ENCODE data around the gene NACC2.
"Not testable (repeated sequence)": the region's sequence is repeated elsewhere in the genome, so short reads cannot be mapped to it uniquely, and the experiment has no call there.

NACC2 gene

DNA sequence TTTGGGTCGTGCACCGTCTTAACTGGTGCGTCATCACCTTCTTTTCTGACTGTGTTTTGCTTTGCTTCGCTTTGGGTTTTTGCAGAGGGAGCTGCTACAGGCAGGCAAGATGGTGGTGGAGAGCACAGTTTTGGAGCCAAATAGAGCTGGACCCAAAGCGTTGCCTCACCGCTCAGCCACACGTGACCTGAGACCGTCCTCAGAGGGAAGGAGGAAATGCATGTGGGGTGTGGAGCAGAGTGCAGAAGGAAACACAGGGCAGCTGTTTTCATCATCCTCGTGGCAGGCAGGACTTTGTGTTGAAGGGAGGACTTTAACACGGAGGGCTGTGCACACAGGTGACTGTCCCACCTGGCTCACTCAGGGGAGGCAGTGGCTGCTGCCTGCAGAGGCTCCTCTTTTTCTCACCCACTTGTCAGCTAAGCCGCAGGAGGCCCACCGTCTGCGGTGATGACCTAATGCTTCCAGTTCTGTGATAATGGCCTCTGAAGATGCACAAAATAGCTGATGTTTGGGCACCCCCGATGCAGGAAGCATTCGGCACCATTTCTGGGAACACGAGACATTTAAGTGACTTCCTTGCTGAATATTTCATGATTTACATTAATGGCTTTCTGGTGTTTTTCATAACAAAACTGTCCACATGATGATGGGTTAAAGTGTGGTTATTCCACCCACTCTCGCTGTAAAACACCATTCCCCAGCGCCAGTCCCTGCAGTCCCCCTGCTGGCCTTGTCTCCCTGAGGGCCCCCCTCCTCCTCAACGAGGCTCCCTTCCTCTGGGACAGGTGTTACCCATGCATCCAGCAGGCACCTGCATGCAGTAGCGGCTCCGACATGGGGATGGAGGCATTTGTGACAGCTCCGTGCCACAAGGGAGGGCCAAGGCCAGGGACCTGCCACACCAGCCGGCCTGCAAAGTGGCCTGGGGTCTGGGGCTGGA, 121.5 kb downstream of the NACC2 start:
- FAIRE-seq = no peak

DNA sequence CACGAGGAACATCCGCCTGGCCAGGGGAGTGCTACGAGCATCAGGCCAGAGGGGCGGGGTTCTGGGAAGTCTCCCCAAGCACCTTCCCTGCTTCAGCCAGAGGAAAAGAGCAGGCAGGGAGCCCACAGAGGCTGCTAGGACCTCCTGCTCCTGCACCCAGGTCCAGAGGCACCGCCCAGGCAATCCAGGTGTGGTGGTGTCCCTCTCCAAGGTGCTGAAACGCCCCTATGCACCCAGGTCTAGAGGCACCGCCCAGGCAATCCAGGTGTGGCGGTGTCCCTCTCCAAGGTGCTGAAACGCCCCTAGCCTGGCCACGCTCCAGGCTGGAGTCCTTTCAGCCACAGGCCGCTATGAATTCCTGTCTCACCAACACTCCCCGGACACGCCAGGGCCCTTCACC, 123.2 kb downstream of the NACC2 start:
- no peak for FAIRE-seq

DNA sequence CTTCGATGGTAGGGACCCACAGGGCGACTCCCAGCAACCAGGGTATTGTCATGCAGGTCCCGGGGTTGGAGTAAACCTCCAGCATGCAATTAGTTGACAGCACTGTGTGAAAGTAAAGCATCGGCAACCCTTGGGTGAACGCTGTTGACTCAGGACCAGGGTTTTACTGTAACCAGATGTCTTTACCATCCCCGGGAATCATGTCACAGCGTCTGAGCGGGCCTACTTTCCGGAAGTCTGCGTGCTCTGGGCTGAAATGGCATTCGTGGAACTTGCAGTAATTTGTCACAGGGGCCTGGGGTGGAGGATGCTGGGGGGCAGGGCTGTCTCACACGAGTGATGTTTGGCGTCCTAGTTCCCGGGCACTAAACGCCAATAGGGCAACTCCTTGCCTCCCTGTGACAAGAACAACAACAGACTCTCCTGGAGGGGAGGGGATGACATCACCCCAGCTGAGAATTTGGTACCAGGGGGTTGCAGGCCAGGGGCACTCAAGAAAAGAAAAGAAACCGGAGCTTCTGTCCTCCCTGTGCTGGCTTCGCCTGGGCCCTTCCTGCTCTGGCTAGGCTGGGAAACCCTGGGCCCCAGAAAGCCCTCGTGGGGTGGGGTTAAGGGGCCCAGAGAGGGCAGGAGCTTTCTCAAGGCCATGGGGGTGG, 123.8 kb downstream of the NACC2 start:
- no peak for FAIRE-seq

DNA sequence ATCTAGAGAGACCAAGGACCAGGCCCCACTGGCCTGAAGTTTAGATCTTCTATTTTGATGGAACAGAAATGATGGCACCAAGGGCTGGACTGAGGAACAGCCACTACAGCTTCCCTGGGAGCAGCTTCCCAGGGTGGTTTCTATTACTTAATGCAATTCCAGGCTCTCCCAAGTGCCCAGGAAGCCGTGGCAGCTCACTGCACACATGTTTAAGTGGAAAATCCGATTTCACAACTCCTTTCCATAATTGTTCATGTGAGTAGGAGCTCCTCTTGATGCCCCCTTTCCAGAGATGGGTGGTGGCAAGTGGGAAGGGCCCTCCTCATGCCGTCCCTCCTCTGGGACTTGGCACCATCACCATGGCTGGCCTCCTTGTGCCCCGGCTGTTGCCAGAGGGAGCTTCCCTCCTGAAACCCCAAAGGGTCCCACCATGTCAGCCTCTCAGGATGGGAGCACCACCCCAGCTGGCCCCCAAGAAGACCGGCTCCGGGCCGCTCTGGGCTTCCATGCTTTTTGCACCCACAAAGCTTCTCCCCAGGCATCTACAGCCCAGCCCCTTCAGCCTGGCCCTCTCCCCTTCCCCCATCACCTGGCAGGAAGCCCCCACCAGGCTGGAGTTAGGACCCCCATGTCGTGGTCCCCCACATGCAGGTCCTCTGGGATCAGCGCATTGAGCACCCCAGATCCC, 124.8 kb downstream of the NACC2 start:
- no peak for FAIRE-seq

DNA sequence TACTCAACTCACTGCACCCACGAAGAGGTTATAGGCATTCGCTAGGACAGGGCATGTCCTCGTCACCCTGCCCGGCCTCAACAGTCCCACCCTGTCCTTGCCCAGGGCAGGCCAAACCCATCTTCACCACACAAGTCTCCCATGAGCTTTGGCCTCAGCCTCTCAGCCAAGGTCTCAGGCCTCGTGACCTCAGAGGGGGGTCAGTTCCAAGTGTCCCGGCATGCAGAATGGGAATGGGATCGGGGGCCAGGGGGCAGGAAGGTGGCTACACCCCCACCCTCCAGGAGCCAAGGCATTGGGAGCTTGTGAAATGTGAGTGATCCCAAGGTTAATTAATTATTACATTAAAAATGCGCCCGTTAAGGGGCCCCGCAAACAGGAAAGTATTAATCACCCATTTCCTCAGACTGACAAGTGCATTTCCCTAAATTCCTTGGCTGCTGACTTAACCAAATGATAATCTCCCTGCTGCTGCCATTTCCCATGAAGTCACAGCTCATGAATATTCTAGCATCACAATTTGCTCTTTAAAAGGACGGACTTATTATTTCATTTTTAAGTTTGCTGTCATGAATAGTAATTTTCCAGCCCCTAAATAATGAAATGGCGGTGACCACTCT, 125.9 kb downstream of the NACC2 start:
- FAIRE-seq = no peak

DNA sequence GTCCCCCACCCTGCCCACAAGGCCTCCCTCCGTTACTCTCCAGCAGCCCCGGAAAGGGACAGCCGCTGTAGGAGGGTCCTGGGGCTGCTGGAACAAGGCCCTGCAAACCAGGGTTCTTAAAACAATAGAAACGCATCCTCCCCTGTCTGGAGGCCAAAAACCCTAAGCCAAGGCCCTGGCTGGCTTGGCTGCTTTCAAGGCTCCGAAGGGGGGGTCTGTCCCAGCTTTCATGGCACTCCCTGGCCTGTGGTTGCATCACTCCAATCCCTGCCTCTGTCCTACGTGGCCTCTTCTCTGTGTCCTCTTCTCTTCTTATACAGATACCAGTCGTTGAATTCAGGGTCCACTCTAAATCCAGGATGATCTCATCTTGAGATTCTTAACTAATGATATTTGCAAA, 126.5 kb downstream of the NACC2 start:
- no peak for FAIRE-seq

DNA sequence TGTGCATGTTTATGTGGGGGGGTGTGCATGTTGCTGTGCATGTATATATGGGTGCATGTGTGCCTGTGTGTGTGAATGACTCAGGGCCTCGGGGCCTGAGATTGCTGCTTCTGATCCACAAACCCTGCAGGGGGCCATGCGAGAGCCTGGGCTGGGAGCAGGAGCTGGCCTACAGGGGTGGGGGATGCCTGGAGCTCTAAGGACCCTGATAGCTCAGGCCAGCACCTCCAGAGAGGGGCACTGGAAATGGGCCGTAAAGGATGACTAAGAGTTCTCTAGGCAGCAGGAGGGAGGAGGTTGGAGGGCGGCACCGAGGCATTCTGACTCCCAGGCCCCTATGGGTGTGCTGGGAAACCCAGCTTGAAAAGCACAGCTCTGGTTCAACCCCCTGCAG, 127.0 kb downstream of the NACC2 start:
- FAIRE-seq = no peak

DNA sequence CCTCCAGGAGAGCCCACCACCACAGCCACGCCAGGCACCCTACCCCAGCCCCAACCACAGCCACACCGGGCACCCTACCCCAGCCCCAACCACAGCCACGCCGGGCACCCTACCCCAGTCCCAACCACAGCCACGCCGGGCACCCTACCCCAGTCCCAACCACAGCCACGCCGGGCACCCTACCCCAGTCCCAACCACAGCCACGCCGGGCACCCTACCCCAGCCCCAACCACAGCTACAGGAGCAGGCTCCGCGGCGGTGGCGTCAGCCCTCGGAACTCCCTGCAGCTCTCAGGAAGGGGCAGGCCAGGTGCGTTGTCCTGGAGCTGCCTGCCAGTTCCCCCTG, 128.2 kb downstream of the NACC2 start:
- FAIRE-seq = not testable (repeated sequence)

DNA sequence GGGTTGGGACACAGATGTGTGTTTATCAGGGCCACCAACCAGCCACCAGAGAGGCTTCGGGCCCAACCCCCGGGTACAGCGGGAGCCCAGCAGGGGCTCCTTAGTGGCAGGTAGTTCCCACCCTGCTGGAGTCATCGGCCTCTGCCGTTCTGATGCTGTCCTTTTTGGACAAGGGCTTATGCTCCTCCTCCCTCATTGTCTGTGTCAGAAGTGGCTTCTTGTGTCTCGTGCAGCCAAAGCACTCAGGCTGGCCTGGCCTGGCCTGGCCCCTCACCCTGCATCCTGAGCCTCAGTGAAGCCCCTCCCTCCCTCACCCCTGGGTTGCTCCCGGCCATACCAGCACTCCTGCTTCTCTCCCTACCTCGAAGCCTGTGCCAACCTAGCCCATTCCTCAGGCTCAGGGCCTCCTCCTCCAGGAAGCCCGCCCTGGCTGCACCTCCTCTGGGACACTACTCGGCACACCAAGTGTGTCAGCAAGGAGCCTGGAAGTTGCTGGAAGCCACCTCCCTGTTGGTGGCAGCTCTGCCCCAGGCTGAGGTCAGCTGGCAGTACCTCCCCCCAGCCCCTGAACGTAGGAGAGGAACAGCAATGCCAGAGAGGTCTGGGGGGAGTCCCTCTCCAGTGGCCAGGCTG, 129.8 kb downstream of the NACC2 start:
- no peak for FAIRE-seq

DNA sequence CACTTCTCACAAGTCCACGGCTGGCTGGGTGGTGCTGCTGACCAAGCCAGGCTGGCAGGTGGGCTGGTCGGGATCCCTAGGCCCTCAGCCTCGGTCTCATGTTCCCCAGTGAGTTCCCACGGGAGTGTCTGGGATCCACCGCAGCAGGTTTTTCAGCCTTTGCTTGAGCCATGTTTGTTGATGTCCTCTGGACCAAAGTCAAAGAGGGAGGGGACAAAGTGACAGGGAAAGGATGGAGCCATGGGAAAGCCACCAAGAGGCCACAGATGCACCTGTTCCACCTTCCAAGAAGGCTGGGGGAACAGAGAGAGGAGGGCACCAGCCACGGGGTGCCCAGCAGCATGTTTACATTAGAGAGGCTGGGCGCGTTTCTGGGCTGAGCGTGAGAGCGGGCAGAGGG, 131.2 kb downstream of the NACC2 start:
- FAIRE-seq = no peak

DNA sequence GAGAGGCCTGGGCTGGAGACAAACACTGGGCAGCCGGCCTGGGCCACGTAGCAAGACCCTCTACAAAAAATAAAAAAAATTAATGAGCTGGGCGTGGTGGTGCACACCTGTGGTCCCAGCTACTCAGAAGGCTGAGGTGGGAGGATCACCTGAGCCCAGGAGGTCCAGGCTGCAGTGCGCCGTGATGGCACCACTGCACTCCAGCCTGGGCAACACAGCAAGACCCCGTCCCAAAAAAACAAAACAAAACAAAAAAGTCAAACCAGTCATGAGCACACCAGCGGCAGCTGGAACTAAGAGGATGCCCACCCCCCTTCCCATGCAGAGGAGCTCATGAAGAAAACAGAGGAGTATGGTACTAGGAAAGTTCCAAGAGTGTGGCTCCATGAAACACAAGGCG, 131.8 kb downstream of the NACC2 start:
- FAIRE-seq = no peak

DNA sequence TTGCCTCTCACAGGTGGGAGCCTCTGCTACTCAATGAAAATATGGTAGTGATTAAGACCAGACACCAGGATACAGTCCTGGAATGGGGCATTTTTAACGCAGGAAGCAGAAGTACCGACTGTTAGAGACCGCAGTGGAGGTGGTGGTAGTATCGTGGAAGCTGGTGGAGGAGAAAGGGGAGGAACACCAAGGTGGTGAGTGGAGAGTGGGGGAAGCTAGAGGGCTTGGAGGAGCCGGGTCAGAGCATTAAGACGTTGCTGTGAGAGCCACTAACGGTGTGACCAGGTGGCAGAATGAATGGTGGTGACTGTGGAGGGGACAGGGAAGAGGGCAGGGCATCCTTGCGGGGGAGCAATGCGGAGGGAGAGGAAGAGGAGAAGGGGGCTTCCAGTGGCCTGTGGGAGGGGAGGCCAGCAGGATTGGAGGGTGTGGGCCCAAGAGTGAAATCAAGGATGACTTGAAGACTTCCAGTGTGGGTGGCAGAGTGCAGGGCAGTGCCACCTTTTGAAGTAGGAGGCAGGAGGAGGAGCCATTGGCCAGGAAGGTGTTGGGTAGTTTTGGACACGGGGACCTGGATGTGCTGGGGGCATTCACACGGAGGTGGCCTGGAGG, 132.3 kb downstream of the NACC2 start:
- no peak for FAIRE-seq

DNA sequence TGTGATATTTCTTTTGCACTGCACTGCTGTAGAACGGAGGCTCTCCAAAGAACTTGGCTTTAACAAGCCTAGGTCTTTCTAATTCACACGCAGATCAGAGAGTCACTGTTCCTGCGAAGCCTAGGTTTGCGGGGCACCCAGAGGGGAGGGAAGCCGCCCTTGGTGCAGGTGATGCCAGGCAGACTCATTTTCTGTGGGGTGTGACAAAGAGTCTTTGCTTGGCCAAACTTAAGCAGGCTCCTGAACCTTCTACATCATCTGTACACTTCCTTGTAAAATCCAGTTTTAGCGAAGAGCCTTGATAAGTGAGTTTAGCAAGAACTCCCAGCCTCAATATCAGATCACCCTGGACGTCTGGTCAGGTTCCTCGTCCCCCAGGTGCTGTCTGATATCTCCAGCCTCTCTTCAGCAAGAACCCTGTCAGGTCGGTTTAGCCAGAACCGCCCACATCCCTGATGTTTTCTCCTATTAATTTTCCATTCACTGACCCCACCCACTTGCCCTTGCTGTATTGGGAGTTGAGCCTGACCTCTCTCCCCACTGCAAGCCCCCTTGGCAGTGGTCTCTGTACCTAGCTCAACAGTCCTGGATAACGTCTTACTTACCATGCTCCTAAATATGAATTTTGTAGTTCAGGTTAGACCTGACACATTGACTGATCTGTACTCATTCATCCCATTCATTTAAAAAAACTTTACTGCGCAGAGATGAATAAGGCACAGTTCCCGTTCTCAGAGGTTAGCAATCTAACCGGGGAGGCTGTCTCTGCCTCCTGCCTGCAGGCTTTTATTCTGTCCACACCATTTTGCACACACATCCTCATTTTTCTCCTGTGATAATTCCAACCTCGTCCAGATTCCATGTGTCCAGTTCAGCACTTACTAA, 133.0 kb downstream of the NACC2 start:
- FAIRE-seq = no peak

DNA sequence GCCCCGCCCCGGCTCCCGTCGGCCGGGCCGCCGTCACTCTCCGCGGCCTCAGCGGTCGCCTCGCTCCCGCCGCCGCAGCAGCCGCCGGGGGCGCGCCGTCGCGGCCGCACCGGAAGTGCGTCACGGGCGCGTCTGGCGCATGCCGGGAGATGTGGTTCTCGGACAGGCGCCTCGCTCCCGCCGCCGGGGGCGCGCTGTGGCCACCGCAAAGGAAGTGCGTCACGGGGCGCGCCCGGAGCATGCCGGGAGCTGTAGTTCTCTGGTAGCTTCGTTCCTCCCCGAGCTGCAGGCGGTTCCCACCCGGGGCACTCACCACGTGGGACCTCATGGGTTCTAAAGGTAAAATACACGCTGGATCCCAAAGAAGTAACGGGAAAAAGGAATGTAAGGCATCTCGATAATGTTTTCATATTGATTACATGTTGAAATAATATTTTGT, 133.8 kb downstream of the NACC2 start, which contains the start of gene UBAC1:
Gene UBAC1 (minus strand): TSS at position 97 of the 439 bp plus-strand sequence. CDS start 211 bp downstream, outside the sequence.
- FAIRE-seq = no peak

DNA sequence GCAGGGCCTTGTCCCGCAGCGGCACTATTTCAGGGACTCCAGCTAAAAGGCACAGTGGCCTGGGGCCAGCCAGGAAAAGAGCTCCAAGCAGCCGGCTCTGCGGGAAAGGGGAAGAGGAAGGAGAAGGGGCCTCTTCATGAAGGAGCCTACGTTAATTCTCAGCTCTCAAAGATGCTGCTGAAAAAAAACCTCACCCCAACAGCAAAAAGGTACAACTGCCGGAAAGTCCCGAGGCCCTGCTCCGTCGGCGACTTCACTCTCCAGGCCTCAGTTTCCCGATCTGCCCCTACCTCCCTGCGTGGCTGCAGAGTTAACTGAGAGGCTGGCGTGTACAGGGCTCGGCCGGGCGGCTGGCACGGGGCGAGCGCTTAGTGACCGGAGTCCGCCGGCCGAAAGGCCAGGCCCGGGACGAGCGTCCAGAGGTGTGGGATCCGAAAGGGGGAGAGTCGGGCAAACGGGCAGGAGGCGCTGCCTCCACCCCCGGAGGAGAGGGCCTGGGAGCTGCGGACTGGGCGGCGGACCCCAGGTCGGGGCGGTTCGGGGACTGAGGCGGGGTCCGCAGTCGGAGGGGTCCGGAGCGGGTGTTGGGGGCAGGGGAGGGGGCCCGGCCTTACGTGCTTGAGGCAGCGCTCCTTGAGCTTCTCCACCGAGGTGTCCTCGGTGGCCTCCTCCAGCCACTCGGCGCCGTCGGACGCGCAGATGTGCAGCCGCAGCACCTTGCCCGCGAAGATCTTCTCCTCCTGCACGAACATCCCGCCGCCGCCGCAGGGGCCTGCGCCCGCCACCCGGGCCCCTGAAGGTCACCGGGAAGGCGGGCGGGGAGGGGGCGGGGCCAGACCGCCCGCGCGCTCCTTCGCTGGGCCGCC, 134.4 kb downstream of the NACC2 start:
- no peak for FAIRE-seq

DNA sequence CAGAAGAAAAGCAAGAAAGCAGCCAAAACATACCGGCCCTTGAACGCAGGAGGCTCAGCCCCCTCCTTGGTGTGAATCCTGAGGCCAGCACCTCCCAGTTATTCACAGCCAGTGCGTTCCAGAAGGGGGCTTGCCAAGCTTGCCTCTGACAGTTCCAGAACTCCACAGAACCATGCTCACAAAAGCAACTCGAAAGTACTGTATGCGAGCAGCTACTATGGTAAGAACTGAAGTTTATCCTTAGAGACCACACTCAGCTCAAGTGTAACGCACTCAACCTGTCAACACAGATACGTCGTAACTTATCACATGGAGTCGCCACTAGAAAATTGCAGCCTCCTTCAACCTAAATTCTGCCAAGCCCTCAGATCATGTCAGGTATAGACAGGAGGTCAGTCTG, 135.3 kb downstream of the NACC2 start:
- no peak for FAIRE-seq

DNA sequence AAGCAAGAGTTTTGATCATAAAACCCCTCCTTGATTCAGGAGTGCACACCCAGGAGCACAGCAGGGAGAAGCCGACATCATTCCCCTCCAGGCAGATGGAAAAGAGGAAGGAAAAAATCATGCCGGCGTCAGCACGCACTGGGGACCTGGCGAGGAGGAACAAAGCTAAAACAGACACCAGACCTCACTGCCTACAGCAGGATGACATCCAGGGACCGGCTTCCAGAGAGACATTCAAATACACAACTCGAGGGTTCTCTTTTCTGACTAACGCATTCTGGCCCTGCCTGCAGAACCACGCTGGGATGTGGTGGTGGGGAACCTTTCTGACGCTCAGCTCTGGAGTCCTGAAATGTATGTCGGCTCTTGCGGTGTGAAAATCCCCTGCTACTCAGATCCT, 136.6 kb downstream of the NACC2 start:
- no peak for FAIRE-seq

DNA sequence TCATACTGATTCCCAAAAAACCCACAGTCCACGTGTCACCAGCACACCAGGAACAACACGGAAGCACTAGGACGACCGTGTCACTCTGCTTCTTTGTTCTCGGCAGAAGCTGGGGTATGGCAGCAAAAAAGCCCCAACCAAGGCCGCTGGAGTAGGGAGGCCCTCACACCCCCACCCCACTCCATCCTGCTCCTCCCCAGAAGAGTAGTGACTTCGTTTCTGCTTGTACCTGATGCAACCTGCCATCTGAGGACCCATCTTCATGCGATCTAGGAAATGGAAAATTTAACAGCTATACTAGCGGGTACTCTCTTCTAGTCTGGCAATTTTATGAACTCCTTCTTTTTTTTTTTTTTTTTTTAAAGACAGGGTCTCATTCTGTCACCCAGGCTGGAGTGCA, 137.7 kb downstream of the NACC2 start:
- no peak for FAIRE-seq

DNA sequence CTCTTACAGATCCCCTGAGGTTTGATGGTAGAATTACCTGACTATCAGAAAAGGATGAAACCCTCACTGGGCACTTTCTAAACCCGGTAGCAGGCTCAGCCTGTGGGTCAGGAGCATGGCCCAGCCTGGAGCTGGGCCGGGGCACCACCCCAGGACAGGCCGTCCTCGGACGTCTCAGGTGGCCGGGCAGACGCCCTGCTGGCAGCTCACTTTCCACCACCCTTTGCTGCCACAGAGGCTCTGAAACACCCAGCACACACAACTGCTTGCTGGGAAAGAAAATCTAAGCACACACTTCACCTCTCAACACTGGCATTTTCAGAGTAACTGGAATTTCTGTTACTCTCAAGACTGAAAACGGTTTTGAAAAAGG, 138.3 kb downstream of the NACC2 start:
- no peak for FAIRE-seq
